ENCODE data around the gene TCTN3.
"Not testable (repeated sequence)": the region's sequence is repeated elsewhere in the genome, so short reads cannot be mapped to it uniquely, and the experiment has no call there.

Gene TCTN3

GRCh38 chr10:95693668-95694534 is at the start of gene TCTN3:
TSS of gene TCTN3 (minus strand) at chr10:95693927. CDS start at chr10:95693899, 28 bp downstream.
- peak; percentile 99 for DNase-seq

GRCh38 chr10:95742962-95743535 is 49.3 kb upstream of the TCTN3 start:
- DNase-seq, result no peak

- no peak for DNase-seq
Observed at GRCh38 chr10:95742485-95742884, 48.8 kb upstream of the TCTN3 start.

GRCh38 chr10:95741807-95742467 is 48.2 kb upstream of the TCTN3 start:
- peak; percentile 3 for DNase-seq

GRCh38 chr10:95739056-95739455 is 45.3 kb upstream of the TCTN3 start:
- no peak for DNase-seq

- DNase-seq, result not testable (repeated sequence)
Observed at GRCh38 chr10:95732907-95733306, 39.2 kb upstream of the TCTN3 start.

GRCh38 chr10:95730233-95730632 is 36.5 kb upstream of the TCTN3 start:
- no peak for DNase-seq

GRCh38 chr10:95729323-95730055 is 35.8 kb upstream of the TCTN3 start:
- DNase-seq, result no peak

- no peak for DNase-seq
Observed at GRCh38 chr10:95728526-95728925, 34.8 kb upstream of the TCTN3 start.

GRCh38 chr10:95722496-95722895 is 28.8 kb upstream of the TCTN3 start:
- not testable (repeated sequence) for DNase-seq

GRCh38 chr10:95720745-95721144 is 27.0 kb upstream of the TCTN3 start:
- not testable (repeated sequence) for DNase-seq

- DNase-seq, result no peak
Observed at GRCh38 chr10:95716866-95717265, 23.1 kb upstream of the TCTN3 start.

- no peak for DNase-seq
Observed at GRCh38 chr10:95716466-95716865, 22.7 kb upstream of the TCTN3 start.

GRCh38 chr10:95711492-95711891 is 17.8 kb upstream of the TCTN3 start:
- DNase-seq, result no peak

GRCh38 chr10:95706990-95707389 is 13.3 kb upstream of the TCTN3 start:
- DNase-seq, result no peak

- DNase-seq, result no peak
Observed at GRCh38 chr10:95706573-95706972, 12.8 kb upstream of the TCTN3 start.

- no peak for DNase-seq
Observed at GRCh38 chr10:95698415-95698814, 4.7 kb upstream of the TCTN3 start.

GRCh38 chr10:95697429-95697828 is 3.7 kb upstream of the TCTN3 start:
- no peak for DNase-seq

- no peak for DNase-seq
Observed at GRCh38 chr10:95694665-95695064, 938 bp upstream of the TCTN3 start.

GRCh38 chr10:95693071-95693667 is 558 bp downstream of the TCTN3 start:
- DNase-seq, result no peak

GRCh38 chr10:95691281-95691680 is 2.4 kb downstream of the TCTN3 start:
- DNase-seq, result no peak

GRCh38 chr10:95688648-95689047 is 5.1 kb downstream of the TCTN3 start:
- DNase-seq, result no peak

GRCh38 chr10:95683966-95684365 is 9.8 kb downstream of the TCTN3 start:
- DNase-seq, result no peak
